HG03571 (cell line): ENCODE measurements around the gene CDRT4.

Experiments
- ATAC-seq: cut with Tn5 transposase; IDR thresholded peaks from one replicate; pipeline ENCODE4 v1.9.1; 2021; ENCODE audit not compliant: unreplicated experiment

The CDRT4 gene

DNA sequence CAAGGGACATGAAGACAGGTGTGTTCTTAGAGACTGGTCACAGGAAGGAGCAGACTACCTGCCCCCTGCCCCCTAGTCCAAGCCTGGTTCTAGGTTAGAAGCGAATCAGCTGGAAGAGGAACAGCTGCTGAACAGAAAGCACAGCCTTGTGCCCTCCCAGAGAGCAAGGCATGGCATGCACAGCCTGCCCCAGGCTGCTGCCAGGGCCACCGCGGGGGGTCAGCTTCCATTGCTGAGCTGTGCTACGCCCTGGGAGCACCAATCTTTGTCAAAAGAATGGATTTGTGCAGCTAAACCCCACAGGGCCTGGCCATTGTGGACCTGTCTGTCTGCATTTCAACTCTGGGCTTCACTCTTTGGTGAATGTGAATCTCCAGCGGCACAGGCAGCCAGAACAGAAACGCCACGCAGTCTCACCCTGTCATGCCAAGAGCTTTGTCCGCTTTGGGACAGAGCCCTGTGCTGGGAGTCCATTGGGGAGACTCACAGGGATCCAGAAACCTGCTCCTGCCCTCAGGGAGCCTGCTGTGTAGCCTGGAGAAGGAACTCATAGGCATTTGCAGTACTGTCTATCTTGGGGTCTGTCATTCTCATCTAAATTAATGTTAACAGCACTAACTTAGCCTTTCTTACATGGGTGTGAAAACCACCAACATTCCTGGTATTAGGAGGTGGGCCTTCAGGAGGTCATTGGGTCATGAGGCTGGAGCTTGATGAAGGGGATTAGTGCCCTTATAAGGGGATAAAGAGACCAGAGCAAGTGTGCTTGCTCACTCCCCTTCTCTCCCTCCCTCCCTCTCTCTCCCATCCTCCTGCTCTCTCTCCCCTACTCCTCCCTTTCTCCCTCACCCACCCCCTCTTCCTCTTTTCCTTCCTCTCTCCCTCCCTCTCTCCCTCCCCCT, 25.6 kb upstream of the CDRT4 start:
- ATAC-seq: no peak

DNA sequence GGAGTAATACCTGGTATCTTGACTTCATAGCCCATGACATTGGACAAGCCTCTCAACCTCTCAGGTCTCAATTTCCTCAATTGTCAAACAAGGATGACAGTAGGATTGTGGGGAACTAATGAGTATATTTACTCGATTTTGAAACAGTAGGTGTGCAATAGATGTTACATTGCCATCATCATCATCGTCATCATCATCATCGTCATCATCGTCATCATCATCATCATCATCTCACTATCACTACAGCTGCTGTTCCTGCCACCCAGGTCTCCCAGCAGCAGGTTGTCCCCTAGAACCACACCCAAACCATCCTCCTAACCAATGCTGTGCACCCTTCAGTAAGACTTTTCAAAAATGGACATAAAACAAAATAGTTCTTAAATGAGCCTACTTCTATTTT, 24.8 kb upstream of the CDRT4 start:
- ATAC-seq: no peak

DNA sequence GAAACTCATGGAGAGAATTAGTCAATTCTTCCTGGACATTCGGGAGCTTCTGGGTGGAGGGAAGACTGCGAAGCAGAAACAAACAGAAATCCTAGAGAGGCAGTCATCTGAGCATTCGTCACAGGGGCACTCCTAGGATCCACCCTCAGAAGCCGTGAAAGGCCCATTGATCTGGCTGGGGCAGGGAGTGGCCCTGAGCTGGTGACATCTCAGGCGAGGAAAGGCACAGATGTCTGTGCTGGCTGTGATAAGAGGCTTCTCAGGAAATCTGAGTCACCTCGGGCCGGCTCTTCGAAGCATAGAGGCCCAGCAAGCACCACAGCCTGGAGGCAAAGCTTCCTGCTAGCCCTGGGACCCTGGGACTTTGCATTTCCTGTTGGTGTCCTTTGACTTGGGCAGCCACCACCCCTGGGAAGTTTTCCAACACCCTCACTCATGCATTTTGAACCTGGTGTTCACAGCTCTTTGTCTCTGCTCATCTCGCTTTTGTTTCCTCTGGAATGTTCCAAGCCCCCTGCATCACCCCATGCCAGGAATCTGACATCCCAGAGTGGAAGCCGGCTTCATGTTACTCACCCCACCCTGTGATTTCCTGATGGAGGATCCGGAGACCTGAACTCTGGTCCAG, 23.3 kb upstream of the CDRT4 start:
- no peak for ATAC-seq

GRCh38 chr17:15488557-15488956, 21.1 kb upstream of the CDRT4 start:
- ATAC-seq: no peak

DNA sequence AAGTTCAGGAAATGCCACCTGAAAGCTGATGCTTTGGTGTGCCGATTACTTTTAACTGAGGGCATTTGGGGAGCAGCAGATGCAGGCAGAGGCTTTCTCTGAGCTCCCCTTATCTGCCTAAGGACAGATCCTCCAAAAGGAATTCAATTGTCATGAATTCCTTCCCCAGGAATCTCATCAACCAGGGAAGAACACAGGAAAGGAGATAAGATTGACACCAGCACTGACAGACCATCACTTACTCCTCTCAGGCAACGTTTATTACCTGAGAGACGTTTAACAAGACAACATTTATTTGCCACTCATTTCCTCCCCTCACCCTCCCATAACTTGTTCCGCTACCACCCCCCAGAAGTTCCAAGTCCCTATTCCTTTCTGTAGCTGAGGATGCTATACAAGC, 17.6 kb upstream of the CDRT4 start:
- no peak for ATAC-seq

DNA sequence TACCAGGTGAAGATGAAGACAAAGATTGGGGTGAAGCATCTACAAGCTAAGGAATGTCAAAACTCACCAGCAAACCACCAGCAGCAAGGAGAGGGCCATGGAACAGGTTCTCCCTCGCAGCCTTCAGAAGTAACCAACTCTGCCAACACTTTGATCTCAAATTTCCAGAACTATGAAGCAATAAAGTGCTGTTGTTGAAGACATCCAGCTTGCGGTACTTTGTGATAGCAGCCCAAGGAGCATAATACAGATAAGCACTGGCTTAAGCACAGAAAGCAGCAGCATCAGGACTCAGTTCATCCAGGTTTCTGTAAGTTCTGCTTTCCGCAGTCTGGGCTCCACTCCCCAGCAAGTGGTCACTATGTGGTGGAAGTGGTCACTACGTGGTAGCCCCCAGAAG, 16.0 kb upstream of the CDRT4 start:
- ATAC-seq: no peak

DNA sequence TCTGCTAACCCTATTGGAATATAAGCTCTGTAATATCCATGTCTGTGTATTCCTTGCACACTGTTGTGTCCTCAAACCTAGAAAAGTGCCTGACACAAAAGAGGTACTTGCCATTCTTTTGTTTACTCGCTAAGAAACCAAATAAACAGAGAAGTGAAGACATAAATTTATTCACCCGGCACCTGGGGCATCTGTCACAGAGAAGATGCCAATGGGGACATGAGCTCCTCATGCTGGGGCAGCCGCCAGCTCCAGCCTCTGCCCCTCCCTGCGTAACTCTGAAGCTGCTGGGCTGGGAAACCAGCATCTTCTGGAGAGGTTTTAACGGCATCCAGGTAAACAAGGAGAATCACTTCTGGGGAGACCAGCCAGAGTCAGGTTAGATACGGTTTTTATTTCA, 15.1 kb upstream of the CDRT4 start:
- no peak for ATAC-seq

- no peak for ATAC-seq
Measured at GRCh38 chr17:15481481-15481880, 14.1 kb upstream of the CDRT4 start.

DNA sequence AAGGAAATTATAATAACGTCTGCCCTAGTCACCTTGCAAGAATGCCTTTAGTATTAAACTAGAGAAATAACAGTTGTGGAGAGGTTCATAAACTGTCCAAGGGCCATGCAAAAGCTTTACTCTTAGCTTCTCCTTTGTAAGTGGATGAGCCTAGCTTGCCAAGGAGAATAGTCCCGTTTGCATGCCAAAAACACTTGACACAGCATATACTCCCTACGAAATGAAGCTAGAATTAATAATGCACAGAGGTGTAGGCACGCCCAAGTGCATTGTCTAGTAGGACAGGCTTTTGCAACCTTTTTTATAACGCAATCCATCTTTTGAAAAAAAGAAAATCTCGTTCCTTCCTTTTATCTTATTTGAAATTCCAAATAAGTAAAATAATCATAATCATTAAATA, 12.8 kb upstream of the CDRT4 start:
- no peak for ATAC-seq

GRCh38 chr17:15479703-15480102, 12.3 kb upstream of the CDRT4 start:
- ATAC-seq: no peak

- ATAC-seq: no peak
Measured at GRCh38 chr17:15478845-15479244, 11.4 kb upstream of the CDRT4 start.

DNA sequence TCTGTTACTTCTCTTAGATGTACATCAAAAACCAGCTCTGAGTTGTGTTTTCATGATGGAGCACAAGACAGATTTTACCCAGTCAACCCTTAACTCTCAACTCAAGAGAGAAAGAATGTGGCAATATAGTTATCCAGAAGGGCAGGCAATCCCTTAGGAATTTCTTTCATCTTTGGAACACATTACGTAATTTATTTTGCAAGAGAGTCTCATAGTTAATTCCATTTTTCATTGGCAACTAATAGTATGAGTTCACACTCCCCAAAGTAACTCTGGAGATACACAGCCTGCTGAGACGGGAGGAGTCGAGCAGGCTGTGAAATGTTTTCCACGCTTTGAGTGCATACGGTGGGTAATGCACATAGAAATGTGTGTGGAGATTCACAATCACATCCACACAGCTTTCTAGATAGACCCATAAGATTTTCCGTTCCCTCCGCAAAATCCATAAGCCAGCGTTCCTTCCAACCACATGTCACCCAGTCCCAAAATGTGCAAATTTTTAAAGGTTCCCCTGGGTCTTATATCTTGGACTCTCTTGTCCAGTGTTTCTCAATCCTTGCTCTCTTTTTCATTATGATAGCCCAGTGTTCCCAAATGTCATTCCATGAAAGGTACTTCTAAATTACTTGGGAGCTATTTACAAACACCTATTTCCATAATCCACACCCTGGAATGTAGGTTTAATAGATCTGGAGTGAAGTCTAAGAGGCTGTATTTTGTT, 8.4 kb upstream of the CDRT4 start:
- no peak for ATAC-seq

DNA sequence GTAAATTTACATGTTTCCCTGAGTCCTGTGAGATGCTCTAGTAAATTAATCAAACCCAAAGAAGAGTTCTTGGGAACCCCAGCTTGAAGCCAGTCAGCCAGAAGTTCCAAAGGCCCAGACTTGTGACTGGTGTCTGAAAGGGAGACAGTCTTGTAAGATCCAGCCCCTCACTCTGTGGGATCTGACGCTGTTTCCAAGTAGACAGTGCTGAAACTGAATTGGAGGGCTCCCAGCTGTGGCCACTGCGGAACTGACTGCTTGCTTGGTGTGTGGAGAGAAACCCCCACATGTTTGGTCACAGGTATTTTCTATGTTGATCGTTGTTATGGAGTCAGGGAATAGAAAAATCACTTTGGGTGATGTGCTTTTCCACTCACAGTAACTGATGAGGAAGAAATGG, 5.5 kb upstream of the CDRT4 start:
- no peak for ATAC-seq

DNA sequence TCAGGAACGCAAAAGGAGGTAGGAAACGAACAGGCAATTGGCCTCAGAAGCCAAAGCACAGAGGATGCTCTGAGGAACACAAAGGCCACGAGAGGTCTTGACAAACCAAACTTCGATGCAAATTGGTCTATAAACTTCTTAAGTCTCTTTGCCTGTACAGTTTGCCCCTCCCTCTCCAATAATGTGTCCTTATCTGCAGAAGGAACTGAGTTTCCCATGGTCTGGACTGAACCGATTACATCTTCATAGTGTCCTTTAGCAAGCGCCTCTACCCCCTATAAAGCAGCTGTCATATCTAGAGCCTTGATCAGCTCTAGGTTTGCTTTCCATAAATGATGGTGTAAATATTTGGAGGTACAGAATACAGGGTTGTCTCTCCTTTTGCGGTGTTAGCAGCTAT, 3.1 kb upstream of the CDRT4 start:
- no peak for ATAC-seq

- ATAC-seq: no peak
Measured at GRCh38 chr17:15469260-15469659, 1.8 kb upstream of the CDRT4 start.

DNA sequence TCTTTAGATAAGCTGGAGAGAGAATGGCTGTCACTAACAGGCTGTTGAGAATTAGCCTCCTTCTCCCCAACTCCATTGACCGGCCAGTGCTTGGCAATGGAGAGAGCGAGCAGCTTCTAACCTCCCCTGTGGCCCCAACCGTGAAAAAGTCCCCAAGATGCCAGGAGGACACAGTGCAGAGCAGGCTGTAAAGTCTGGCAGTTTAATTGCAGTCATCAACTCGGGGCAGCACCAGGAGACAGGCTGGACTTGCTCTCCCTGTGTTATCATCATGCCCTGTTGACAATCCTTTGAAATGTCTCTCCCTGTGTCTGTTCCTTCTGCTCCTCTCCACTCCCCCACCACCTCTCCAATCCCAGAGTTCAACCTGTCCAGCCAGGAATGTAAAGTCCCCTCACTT, 705 bp upstream of the CDRT4 start:
- no peak for ATAC-seq

GRCh38 chr17:15466131-15466530, 1.3 kb downstream of the CDRT4 start:
- ATAC-seq: no peak

DNA sequence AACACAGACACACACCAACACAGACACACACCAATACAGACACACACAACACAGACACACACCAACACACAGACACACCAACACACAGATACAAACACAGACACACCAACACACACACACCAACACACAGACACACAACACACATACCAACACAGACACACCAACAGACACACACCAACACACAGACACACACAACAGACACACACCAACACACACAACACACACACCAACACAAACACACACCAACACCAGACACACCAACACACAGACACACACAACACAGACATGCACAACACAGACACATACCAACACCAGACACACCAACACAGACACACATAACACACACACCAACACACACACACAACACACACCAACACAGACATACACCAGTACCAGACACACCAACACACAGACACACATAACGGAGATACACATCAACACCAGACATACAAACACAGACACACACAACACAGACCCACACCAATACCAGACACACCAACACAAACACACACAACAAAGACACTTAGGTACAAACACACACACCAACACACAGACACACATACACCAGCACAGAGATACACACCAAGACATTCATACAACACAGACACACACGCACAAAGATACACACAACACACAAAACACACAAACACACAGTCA, 2.2 kb downstream of the CDRT4 start:
- ATAC-seq: no peak

DNA sequence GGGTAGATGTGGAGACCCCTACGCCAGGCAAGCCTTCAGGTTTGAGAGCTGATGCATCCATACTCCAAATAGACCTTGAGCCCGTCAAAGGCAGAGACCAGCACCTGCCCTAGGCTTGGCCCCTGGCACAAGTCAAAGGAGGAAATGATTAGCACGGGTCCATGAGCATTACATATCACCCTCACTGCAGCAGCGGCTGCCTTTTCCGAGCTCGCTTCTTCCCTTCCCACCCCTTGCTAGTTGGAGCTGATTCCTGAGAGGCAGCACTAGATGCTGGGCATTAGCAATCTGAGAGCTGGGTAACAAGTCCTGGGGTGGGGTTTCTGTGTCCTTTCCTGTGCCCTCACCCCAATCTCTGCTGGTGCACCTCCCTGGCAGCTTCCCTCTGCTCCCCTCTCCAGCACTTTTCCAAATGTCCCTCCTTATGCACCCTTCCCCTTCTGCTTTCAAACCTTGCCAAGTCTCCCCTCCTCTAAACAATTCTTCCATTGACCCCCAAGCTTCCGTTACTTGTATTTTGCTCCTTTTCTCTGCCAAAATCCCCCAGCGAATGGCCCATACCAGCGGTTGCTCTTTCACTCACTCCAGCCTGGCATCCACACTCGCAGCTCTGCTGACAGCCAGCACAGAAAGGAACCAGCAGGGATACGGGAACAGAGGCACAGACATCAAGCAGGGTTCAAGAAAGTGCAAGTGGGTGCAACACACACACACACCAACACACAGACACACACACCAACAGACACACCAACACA, 3.0 kb downstream of the CDRT4 start:
- ATAC-seq: no peak

DNA sequence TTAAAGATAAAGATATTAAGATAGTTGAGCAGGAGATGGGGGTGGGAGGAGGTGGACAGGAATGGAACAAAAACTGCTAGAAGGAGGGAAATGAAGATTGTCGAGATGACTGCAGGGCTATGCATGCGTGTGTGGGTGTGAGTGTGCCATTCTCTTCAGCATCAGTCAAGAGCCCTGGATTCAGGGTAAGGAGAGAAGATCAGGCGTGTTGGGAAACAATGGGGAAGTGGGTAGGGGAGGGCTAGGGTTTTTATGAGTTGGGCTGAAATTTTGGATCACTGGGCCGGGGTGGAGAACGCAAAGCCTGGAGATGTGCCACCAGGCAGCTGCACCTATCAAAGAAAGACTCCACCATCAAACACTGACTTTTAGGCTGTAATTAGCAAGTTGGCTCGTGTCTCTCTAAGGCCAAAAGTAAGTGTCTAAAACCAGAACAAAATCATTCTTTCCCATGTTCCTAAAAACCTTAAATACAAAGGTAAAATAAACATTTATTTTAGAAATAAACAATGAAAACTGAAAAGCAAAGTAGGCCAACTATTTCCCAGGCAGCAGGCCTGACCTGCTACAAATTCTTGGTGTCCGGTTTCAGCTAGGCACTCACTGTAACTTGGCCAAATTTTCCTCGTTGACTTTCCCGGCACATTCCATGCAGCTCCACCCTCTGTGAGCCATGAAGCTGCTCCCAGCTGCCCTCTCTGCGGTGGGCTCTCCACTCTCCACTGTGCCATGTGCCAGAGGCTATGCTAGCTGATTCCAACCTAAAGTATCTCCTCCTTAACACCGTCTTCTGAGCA, 4.2 kb downstream of the CDRT4 start:
- ATAC-seq: no peak
